Neuronal stem cell (in vitro differentiated cells): Measurements from ENCODE around the gene DHX57. TPM values are rescaled to one million over a fixed set of nuclear protein-coding genes. Genes with fewer than 3 reads are reported as not detected.

ENCODE experiments used
- small RNA-seq: library from polyadenylated mRNA; stranded (forward); fragments of <200 nt; extraction: miRNeasy Mini kit (QIAGEN cat#:217004); gene quantifications from one replicate; pipeline ENCODE3, GENCODE V24; 2013; ENCODE audit not compliant: insufficient read depth

DHX57 gene

Small RNAs within 50 kb of the gene (small RNA-seq; reads per million reads assigned to genes)
- gene RNU6-851P, result not detected
